Measurements from ENCODE around the gene PHACTR3.

Gene PHACTR3

DNA sequence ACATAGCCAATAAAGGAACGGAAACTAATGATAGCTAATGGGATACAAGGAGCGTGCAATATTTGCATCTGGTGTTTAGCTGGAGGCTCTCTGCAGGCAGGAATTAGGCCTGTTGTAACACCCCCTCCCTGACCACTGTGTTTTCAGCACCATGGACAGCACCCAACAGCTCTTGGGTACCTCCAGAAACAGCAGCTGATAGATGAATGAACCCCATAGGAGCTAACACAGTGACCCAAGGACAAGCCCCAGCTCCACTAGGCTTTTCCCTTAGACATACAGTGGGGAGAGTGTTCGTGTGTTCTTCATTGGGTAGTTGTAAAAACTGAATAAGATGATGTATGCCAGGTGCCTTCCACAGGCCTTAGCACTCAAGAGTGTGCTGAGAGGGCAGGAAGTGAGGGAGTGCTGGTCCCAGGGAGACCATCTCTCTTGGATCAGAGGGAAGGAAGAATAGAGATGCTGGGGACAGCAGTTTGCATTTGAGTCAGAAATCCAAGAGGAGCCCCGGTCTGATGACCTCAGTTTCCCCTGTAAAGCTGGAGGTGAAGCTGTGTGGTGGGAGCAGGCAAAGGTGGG lies 161.3 kb downstream of the PHACTR3 start:
- no peak for DNase-seq (ENCODE audit: low read depth)
- in situ Hi-C loops (cut with HindIII; ENCODE audit: low sequenced_read_pairs): no loop called here
- no peak overlapping the region for H3K4me3 ChIP-seq (ENCODE audit: low read depth, low read length)
- TF ChIP-seq, protein P1, sequence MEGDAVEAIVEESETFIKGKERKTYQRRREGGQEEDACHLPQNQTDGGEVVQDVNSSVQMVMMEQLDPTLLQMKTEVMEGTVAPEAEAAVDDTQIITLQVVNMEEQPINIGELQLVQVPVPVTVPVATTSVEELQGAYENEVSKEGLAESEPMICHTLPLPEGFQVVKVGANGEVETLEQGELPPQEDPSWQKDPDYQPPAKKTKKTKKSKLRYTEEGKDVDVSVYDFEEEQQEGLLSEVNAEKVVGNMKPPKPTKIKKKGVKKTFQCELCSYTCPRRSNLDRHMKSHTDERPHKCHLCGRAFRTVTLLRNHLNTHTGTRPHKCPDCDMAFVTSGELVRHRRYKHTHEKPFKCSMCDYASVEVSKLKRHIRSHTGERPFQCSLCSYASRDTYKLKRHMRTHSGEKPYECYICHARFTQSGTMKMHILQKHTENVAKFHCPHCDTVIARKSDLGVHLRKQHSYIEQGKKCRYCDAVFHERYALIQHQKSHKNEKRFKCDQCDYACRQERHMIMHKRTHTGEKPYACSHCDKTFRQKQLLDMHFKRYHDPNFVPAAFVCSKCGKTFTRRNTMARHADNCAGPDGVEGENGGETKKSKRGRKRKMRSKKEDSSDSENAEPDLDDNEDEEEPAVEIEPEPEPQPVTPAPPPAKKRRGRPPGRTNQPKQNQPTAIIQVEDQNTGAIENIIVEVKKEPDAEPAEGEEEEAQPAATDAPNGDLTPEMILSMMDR (IDR thresholded peaks at IDR 0.05; ENCODE audit: low read depth, low read length, missing control alignments): no peak

DNA sequence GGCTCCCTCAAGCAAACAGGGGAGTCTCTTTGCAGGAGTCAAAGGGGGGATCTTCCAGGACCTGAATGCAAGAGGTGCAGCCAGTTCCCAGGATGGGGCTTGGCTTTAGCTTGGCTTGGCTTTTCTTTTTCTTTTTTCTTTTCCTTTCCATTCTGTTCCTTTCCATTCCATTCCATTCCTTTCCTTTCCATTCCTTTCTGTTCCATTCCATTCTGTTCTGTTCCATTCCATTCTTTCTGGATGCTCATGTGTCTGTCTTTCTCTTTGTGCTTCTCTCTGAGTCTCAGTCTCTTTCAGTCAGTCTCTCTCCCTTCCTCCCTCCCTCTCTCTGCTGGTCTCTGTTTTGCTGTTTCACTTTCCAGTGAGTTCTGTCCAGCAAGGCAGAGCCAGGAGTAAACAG lies 163.3 kb downstream of the PHACTR3 start:
- TF ChIP-seq, protein P1 (IDR thresholded peaks at IDR 0.05; ENCODE audit: low read depth, low read length, missing control alignments): no peak
- no peak for DNase-seq (ENCODE audit: low read depth)
- in situ Hi-C loops (cut with HindIII; ENCODE audit: low sequenced_read_pairs): no loop called here
- no peak overlapping the region for H3K4me3 ChIP-seq (ENCODE audit: low read depth, low read length)

DNA sequence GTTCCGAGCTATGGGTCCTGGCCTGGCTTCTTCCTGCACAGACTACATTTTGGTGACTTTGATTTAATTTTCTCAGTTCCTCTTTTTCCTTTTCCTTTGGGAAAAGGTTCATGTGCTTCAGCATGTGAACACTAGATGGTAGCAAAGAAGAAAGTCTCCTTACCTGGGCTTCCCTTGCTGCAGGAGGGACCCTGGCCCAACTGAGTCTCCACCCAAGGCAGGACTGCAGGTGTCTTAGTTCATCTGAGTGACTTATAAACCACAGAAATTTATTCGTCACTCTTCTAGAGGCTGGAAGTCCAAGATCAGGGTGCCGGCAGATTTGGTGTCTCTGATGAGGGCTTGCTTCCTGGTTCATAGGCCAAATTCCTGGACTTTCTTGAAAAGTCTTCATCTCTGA lies 165.9 kb downstream of the PHACTR3 start:
- DNase-seq (ENCODE audit: low read depth): no peak

DNA sequence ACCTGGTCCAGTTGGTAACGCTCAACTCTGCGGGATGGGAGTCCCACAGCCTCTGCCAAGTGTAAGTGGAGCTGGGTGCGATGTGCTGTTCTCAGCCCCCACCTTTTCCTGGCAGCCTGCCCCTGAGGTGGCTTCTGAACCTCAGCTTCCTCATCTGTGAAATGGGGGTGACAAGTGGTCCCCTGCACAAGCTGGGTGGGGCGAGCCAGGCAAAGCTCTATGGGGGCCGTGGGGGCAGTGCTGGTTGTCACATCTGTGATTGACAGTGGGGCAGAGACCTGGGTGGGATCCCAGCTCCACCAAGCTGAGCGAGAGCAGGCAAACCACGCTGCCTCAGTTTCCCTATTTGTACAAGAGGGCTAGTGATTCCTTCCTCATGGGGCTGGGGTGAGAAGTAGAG lies 166.5 kb downstream of the PHACTR3 start:
- in situ Hi-C loops (cut with HindIII; ENCODE audit: low sequenced_read_pairs): no loop called here
- H3K4me3 ChIP-seq (ENCODE audit: low read depth, low read length): no peak overlapping the region
- TF ChIP-seq, protein P1 (IDR thresholded peaks at IDR 0.05; ENCODE audit: low read depth, low read length, missing control alignments): no peak
- DNase-seq (ENCODE audit: low read depth): no peak

More for the DNA sequence above, 165.9 kb downstream of the PHACTR3 start:
- no peak overlapping the region for H3K4me3 ChIP-seq (ENCODE audit: low read depth, low read length)
- TF ChIP-seq, protein P1 (IDR thresholded peaks at IDR 0.05; ENCODE audit: low read depth, low read length, missing control alignments): no peak
- in situ Hi-C loops (cut with HindIII; ENCODE audit: low sequenced_read_pairs): no loop called here

DNA sequence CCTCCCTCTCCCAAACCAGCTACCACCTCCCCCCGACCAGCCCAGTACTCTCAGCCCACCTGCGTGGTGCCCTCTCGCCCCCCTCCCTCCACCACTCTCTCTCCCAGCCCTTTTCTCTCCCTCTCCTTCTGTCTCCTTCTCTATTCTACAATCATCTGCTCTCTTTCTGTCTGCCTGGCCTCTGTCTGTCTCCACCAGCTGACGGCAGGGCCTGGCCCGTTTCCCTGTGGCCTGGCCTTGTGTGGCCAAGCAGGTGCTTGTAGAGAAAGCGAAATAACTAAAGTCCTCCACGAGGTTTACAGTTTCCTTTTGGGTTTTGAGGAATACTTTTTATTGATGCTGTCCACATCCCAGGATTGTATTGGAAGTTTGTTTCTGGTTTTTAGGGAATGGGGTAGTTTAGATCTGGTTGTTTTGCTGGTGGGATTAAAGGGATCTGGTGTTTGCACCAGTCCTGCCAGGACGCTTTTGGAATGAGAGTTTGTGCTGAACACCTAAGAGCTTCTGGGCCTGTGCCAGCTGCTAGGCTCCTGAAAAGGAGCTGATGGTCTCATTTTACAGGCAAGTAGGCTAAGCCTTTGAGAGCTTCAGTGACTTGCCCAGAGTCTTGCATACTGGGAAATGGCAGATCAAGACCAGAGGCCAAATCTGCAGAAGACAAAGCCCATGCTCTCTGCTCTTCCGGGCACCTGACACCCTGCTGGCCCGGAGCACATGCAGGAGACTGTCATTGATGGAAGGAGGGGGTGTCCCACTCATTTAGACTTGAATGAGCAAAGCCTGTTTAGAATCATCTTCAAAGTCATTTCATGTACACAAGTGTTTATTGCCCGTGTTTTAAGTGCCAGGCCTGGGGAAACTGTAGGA lies 167.4 kb downstream of the PHACTR3 start:
- TF ChIP-seq, protein P1 (IDR thresholded peaks at IDR 0.05; ENCODE audit: low read depth, low read length, missing control alignments): no peak
- H3K4me3 ChIP-seq (ENCODE audit: low read depth, low read length): no peak overlapping the region
- in situ Hi-C loops (cut with HindIII; ENCODE audit: low sequenced_read_pairs): no loop called here
- no peak for DNase-seq (ENCODE audit: low read depth)

DNA sequence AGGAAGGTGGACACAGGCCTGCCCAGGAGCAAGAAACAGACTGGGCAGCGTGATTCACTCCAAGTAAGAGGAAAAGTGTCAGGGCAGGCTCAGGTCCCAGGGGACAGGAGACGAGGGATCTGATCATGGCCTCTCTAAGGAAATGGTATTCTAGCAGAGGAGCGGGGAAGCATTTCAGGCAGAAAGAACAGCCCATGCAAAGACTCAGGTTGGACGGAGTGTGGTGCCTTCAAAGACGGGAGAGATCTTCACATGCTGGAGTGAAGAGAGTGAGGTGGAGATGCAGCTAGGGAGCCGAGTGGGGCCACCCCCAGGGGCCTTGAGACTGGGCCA lies 168.0 kb downstream of the PHACTR3 start:
- DNase-seq (ENCODE audit: low read depth): no peak
- H3K4me3 ChIP-seq (ENCODE audit: low read depth, low read length): no peak overlapping the region
- in situ Hi-C loops (cut with HindIII; ENCODE audit: low sequenced_read_pairs): no loop called here
- TF ChIP-seq, protein P1 (IDR thresholded peaks at IDR 0.05; ENCODE audit: low read depth, low read length, missing control alignments): no peak
